Endodermal cell (in vitro differentiated cells): Measurements from ENCODE around the gene STXBP4. TPM values are rescaled to one million over a fixed set of nuclear protein-coding genes. Genes with fewer than 3 reads are reported as not detected.

Source experiments
- DNase-seq: peaks from one replicate; pipeline ENCODE4 v3.0.0-alpha.2; 2017
- H3K27ac ChIP-seq: 2 replicates; pipeline ENCODE4 v1.5.1; 2013; ENCODE audit warnings: mild to moderate bottlenecking, low read depth, low read length, moderate library complexity
- H3K27me3 ChIP-seq: 2 replicates; pipeline ENCODE4 v1.6.1; 2013; ENCODE audit warnings: mild to moderate bottlenecking, low read length, moderate library complexity; ENCODE audit not compliant: insufficient read depth, control insufficient read depth, poor library complexity, severe bottlenecking
- H3K36me3 ChIP-seq: 2 replicates; pipeline ENCODE4 v1.7.0; 2013; ENCODE audit warnings: mild to moderate bottlenecking, low read length, moderate library complexity; ENCODE audit not compliant: control insufficient read depth, insufficient read depth
- H3K4me1 ChIP-seq: one replicate; pipeline ENCODE4 v1.7.0; 2013; ENCODE audit warnings: low read length; ENCODE audit not compliant: control insufficient read depth, insufficient read depth
- H3K4me3 ChIP-seq: 2 replicates; pipeline ENCODE4 v1.5.1; 2013; ENCODE audit warnings: mild to moderate bottlenecking, low read length, moderate library complexity
- H3K9ac ChIP-seq: 2 replicates; pipeline ENCODE4 v1.6.1; 2013; ENCODE audit warnings: mild to moderate bottlenecking, low read length, moderate library complexity; ENCODE audit not compliant: poor library complexity, severe bottlenecking; ENCODE audit errors: extremely low read depth
- H3K9me3 ChIP-seq: 2 replicates; pipeline ENCODE4 v1.6.1; 2013; ENCODE audit warnings: mild to moderate bottlenecking, low read length, moderate library complexity; ENCODE audit not compliant: control insufficient read depth
- H3K27ac Mint-ChIP-seq: 2 replicates; pipeline ENCODE4 v1.8.0; 2020; ENCODE audit warnings: mixed read lengths
- H3K27me3 Mint-ChIP-seq: 2 replicates; pipeline ENCODE4 v1.8.0; 2021; ENCODE audit warnings: mild to moderate bottlenecking, mixed read lengths; ENCODE audit not compliant: insufficient read depth
- H3K36me3 Mint-ChIP-seq: 2 replicates; pipeline ENCODE4 v1.8.0; 2020; ENCODE audit warnings: low read depth, mixed read lengths
- H3K4me1 Mint-ChIP-seq: 2 replicates; pipeline ENCODE4 v1.8.0; 2020; ENCODE audit warnings: mixed read lengths
- H3K4me3 Mint-ChIP-seq: 2 replicates; pipeline ENCODE4 v1.8.0; 2020; ENCODE audit warnings: mild to moderate bottlenecking, moderate library complexity, mixed read lengths
- H3K9me3 Mint-ChIP-seq: 2 replicates; pipeline ENCODE4 v1.8.0; 2020; ENCODE audit warnings: mild to moderate bottlenecking, mixed read lengths
- CTCF ChIP-seq: fragments of 200-600 bp; sonication (generic); conservative IDR thresholded peaks from 2 replicates; pipeline ENCODE4 v1.5.0; 2021; ENCODE audit warnings: antibody characterized with exemption, mild to moderate bottlenecking
- WGBS, 2 experiments: methylation state at CpG; one replicate each; pipeline versions ENCODE4 v1.1.5 to v1.1.7; 2013; ENCODE audit warnings: missing lambda C conversion rate in 2 of 2, mixed read lengths in 1 of 2; ENCODE audit not compliant: insufficient coverage in 1 of 2, insufficient read length in 1 of 2; 5-methylcytosine and 5-hydroxymethylcytosine counted together
- total RNA-seq, 2 donors: library from RNA; stranded (reverse); fragmentation: NEBNext Ultra II Directional in 1 of 2; extraction: Animal tissue kit (Norgen Biotek cat#: 25700) in 1 of 2; gene quantifications; 2 replicates in 1 of 2; 3 replicates in 1 of 2; pipeline ENCODE4 v1.2.1, GENCODE V29; 2021

Gene STXBP4
- total RNA-seq, 2 donors from 2014 or later, result 15.5 to 18.0 TPM

- H3K27me3 Mint-ChIP-seq, result no peaks in the 10 kb centered on the region
- no peak overlapping the region for H3K4me3 ChIP-seq
- H3K4me1 Mint-ChIP-seq, result peaks cover 5% of the 10 kb centered on the region
- no peaks in the 10 kb centered on the region for H3K9me3 Mint-ChIP-seq
- no peak overlapping the region for H3K27ac ChIP-seq
- no peak overlapping the region for H3K4me3 Mint-ChIP-seq
- no peaks in the 10 kb centered on the region for H3K4me1 ChIP-seq
- no peaks in the 10 kb centered on the region for H3K9me3 ChIP-seq
- H3K36me3 Mint-ChIP-seq, result peaks cover 45% of the 10 kb centered on the region
- no peak overlapping the region for H3K9ac ChIP-seq
- H3K27ac Mint-ChIP-seq, result no peak overlapping the region
- no peak for TF ChIP-seq CTCF
- DNase-seq, result no peak
- H3K36me3 ChIP-seq, result peaks cover 62% of the 10 kb centered on the region
- H3K27me3 ChIP-seq, result no peaks in the 10 kb centered on the region
- WGBS, 2 experiments, result 87% methylated on average over 1 of the region's 1 CpG; no CpG with 5 or more reads in 1 of the 2 experiments
Measured at GRCh38 chr17:54945231-54945630, 23.3 kb upstream of the STXBP4 start.

DNA sequence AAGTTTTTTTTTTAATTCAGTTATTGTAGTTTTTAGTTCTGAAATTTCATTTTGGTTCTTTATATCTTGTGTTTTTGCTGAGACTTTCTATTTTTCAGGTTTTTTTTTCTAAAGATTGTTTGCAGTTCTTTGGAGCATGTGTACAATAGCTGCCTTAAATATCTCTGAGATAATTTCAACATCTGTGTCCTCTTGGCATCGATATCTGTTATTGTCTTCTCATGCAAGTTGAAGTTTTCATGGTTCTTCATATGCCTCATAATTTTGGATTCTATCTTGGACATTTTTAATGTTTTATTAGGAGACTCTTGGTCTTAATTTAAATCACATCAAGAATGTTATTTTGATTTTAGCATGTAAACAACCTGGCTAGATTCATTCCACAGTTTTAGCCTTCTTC lies 22.9 kb upstream of the STXBP4 start:
- Histone ChIP-seq H3K4me1 (no peaks in the 10 kb centered on the region), H3K4me3 (no peak overlapping the region), H3K27me3 (no peaks in the 10 kb centered on the region), H3K36me3 (peaks cover 62% of the 10 kb centered on the region), H3K9ac (no peak overlapping the region), H3K27ac (no peak overlapping the region), H3K9me3 (no peaks in the 10 kb centered on the region)
- TF ChIP-seq CTCF, result no peak
- Mint-ChIP-seq H3K36me3 (peaks cover 47% of the 10 kb centered on the region), H3K27ac (no peak overlapping the region), H3K27me3 (no peaks in the 10 kb centered on the region), H3K4me3 (no peak overlapping the region), H3K9me3 (no peaks in the 10 kb centered on the region), H3K4me1 (peaks cover 5% of the 10 kb centered on the region)
- no peak for DNase-seq
- 90 to 100% methylated on average over 1 of the region's 1 CpG for WGBS, 2 experiments

DNA sequence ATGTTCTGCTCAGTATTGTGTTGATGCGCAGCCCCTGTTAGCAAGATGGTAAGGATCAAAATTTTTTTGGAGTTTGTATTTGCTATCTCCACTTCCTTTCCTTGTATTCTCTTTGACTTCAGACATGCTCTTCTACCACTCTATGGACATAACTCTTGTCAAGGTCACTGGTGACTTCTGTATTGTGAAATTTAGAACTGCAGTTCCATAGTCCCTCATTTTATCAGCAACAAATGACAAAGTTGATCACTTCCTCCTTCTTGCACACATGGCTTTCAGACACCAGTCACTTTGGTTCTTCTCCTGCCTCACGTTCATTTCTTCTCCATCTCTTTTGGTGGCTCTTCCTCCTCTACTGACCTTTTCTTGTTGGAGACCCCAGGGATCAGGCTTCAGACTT lies 21.2 kb upstream of the STXBP4 start:
- H3K4me3 Mint-ChIP-seq, result no peak overlapping the region
- H3K9ac ChIP-seq, result no peak overlapping the region
- DNase-seq, result no peak
- H3K27me3 Mint-ChIP-seq, result no peaks in the 10 kb centered on the region
- H3K27me3 ChIP-seq, result no peaks in the 10 kb centered on the region
- H3K36me3 Mint-ChIP-seq, result peaks cover 49% of the 10 kb centered on the region
- no peak overlapping the region for H3K4me3 ChIP-seq
- H3K36me3 ChIP-seq, result peaks cover 64% of the 10 kb centered on the region
- no peaks in the 10 kb centered on the region for H3K4me1 ChIP-seq
- WGBS, 2 experiments, result 94 to 100% methylated on average over 1 to 2 of the region's 2 CpGs
- no peaks in the 10 kb centered on the region for H3K4me1 Mint-ChIP-seq
- H3K9me3 ChIP-seq, result no peaks in the 10 kb centered on the region
- no peak overlapping the region for H3K27ac ChIP-seq
- no peak for TF ChIP-seq CTCF
- H3K9me3 Mint-ChIP-seq, result no peaks in the 10 kb centered on the region
- no peak overlapping the region for H3K27ac Mint-ChIP-seq
